ENCODE results near the gene CDH1. TPM values are rescaled to one million over a fixed set of nuclear protein-coding genes. Genes with fewer than 3 reads are reported as not detected.
A peak's percentile ranks its signal among the peaks of the same experiment; 100 is the strongest.

CDH1 gene
- polyA plus RNA-seq, 3 donors, result 0.05 to 0.13 TPM; not detected in 1

DNA sequence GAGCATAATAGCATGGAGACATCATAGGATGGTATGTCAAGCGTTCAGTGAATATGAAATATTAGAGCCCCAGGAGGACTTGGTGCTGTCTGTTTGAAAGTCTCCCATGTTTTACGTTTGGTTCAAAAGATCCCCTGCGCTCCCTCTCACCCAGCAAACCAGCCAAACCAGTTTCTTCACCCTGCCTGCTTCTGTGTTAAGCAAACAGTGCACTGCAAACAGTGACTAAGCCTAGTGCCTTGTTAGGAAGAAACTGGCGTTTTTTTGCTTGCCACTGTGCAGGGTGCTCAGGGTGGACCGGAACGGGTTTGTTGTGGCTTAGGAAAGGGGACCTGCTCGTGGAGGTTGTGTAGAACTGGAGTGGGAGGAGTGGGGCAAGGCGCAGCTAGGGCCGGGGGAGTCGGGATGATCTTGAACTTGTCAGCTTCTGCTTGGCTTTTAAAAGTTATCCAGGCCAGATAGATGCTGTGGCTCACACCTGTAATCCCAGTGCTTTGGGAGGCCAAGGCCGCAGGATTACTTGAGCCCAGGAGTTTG, 7.7 kb downstream of the CDH1 start:
- no peak overlapping the region for H3K4me3 Mint-ChIP-seq
- no peak overlapping the region for H3K4me2 ChIP-seq (replicated peaks; ENCODE audit: extremely low read depth, low read length, poor library complexity, severe bottlenecking)
- H3K27ac Mint-ChIP-seq, result peak overlapping the region in 1 of 7 donors; percentile 26
- H3K36me3 Mint-ChIP-seq, result peaks cover 0 to 3% of the 10 kb centered on the region in 2 donors
- intact Hi-C loops (cut with micrococcal nuclease), result no loop called here
- H2AFZ ChIP-seq (ENCODE audit: insufficient read depth, low read depth, low read length, poor library complexity, severe bottlenecking), result no peak overlapping the region
- DNase-seq, result no peak
- H3K9me3 Mint-ChIP-seq, result peaks cover 0 to 2% (median 0%) of the 10 kb centered on the region in 7 donors
- H3K4me3 ChIP-seq (replicated peaks in 1 of 3; ENCODE audit: low read depth in 2 of 3, low read length in 3 of 3), result no peak overlapping the region
- no peaks in the 10 kb centered on the region for H3K36me3 ChIP-seq (replicated peaks in 1 of 2; ENCODE audit: control insufficient read depth in 1 of 2, insufficient read depth in 2 of 2, low read length in 2 of 2)
- 97% methylated on average over 8 of the region's 11 CpGs for WGBS (ENCODE audit: insufficient coverage)
- H3K27ac ChIP-seq (ENCODE audit: low read depth in 1 of 2, low read length in 2 of 2), result no peak overlapping the region
- TF ChIP-seq, protein P1, sequence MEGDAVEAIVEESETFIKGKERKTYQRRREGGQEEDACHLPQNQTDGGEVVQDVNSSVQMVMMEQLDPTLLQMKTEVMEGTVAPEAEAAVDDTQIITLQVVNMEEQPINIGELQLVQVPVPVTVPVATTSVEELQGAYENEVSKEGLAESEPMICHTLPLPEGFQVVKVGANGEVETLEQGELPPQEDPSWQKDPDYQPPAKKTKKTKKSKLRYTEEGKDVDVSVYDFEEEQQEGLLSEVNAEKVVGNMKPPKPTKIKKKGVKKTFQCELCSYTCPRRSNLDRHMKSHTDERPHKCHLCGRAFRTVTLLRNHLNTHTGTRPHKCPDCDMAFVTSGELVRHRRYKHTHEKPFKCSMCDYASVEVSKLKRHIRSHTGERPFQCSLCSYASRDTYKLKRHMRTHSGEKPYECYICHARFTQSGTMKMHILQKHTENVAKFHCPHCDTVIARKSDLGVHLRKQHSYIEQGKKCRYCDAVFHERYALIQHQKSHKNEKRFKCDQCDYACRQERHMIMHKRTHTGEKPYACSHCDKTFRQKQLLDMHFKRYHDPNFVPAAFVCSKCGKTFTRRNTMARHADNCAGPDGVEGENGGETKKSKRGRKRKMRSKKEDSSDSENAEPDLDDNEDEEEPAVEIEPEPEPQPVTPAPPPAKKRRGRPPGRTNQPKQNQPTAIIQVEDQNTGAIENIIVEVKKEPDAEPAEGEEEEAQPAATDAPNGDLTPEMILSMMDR (IDR thresholded peaks at IDR 0.05), result no peak
- H3K27me3 ChIP-seq (ENCODE audit: control insufficient read depth in 2 of 2, insufficient read depth in 2 of 2, low read length in 2 of 2), result no peaks in the 10 kb centered on the region
- H3K4me1 ChIP-seq (ENCODE audit: control insufficient read depth in 1 of 2, insufficient read depth in 2 of 2, low read length in 2 of 2), result peaks cover 26 to 33% of the 10 kb centered on the region in 2 donors
- peaks cover 32% of the 10 kb centered on the region for H3K4me1 Mint-ChIP-seq
- peaks cover 16 to 21% (median 19%) of the 10 kb centered on the region in 3 donors for H3K27me3 Mint-ChIP-seq (ENCODE audit: low read depth in 3 of 3)
- H3K9ac ChIP-seq (ENCODE audit: insufficient read depth, low read length, poor library complexity, severe bottlenecking), result no peak overlapping the region
- no peaks in the 10 kb centered on the region for H3K9me3 ChIP-seq (replicated peaks in 1 of 2; ENCODE audit: control insufficient read depth in 1 of 2, insufficient read depth in 1 of 2, low read length in 2 of 2)
- H4K20me1 ChIP-seq (ENCODE audit: insufficient read depth, low read length), result no peaks in the 10 kb centered on the region
- H3K79me2 ChIP-seq (ENCODE audit: insufficient read depth, low read length), result no peaks in the 10 kb centered on the region

GRCh38 chr16:68746951-68747350, 9.9 kb downstream of the CDH1 start:
- Mint-ChIP-seq H3K9me3 (peaks cover 0 to 2% (median 0%) of the 10 kb centered on the region in 7 donors), H3K27ac (no peak overlapping the region), H3K4me3 (no peak overlapping the region), H3K4me1 (peaks cover 13% of the 10 kb centered on the region), H3K36me3 (no peaks in the 10 kb centered on the region), H3K27me3 (ENCODE audit: low read depth in 3 of 3) (peaks cover 14 to 21% (median 17%) of the 10 kb centered on the region in 3 donors)
- TF ChIP-seq, protein P1 (IDR thresholded peaks at IDR 0.05), result no peak
- no peak for DNase-seq
- no peak overlapping the region for H3K4me3 ChIP-seq (replicated peaks in 1 of 3; ENCODE audit: low read depth in 2 of 3, low read length in 3 of 3)
- H3K9ac ChIP-seq (ENCODE audit: insufficient read depth, low read length, poor library complexity, severe bottlenecking), result no peak overlapping the region
- no peaks in the 10 kb centered on the region for H3K79me2 ChIP-seq (ENCODE audit: insufficient read depth, low read length)
- H4K20me1 ChIP-seq (ENCODE audit: insufficient read depth, low read length), result no peaks in the 10 kb centered on the region
- H3K36me3 ChIP-seq (replicated peaks in 1 of 2; ENCODE audit: control insufficient read depth in 1 of 2, insufficient read depth in 2 of 2, low read length in 2 of 2), result no peaks in the 10 kb centered on the region
- intact Hi-C loops (cut with micrococcal nuclease), result no loop called here
- H3K9me3 ChIP-seq (replicated peaks in 1 of 2; ENCODE audit: control insufficient read depth in 1 of 2, insufficient read depth in 1 of 2, low read length in 2 of 2), result no peaks in the 10 kb centered on the region
- no peaks in the 10 kb centered on the region for H3K27me3 ChIP-seq (ENCODE audit: control insufficient read depth in 2 of 2, insufficient read depth in 2 of 2, low read length in 2 of 2)
- peaks cover 5 to 11% of the 10 kb centered on the region in 2 donors for H3K4me1 ChIP-seq (ENCODE audit: control insufficient read depth in 1 of 2, insufficient read depth in 2 of 2, low read length in 2 of 2)
- no peak overlapping the region for H2AFZ ChIP-seq (ENCODE audit: insufficient read depth, low read depth, low read length, poor library complexity, severe bottlenecking)
- no peak overlapping the region for H3K27ac ChIP-seq (ENCODE audit: low read depth in 1 of 2, low read length in 2 of 2)
- H3K4me2 ChIP-seq (replicated peaks; ENCODE audit: extremely low read depth, low read length, poor library complexity, severe bottlenecking), result no peak overlapping the region
